NOMO-1 treated with DMSO at 0.1 percent for 48 hours (cell line): ENCODE results near the gene LGALS7.
"Not testable (repeated sequence)": the region's sequence is repeated elsewhere in the genome, so short reads cannot be mapped to it uniquely, and the experiment has no call there.

Experiments
- DNase-seq: peaks from one replicate; lab custom pipeline; 2025; ENCODE audit not compliant: unreplicated experiment; lab: John Stamatoyannopoulos, UW

The LGALS7 gene

DNA sequence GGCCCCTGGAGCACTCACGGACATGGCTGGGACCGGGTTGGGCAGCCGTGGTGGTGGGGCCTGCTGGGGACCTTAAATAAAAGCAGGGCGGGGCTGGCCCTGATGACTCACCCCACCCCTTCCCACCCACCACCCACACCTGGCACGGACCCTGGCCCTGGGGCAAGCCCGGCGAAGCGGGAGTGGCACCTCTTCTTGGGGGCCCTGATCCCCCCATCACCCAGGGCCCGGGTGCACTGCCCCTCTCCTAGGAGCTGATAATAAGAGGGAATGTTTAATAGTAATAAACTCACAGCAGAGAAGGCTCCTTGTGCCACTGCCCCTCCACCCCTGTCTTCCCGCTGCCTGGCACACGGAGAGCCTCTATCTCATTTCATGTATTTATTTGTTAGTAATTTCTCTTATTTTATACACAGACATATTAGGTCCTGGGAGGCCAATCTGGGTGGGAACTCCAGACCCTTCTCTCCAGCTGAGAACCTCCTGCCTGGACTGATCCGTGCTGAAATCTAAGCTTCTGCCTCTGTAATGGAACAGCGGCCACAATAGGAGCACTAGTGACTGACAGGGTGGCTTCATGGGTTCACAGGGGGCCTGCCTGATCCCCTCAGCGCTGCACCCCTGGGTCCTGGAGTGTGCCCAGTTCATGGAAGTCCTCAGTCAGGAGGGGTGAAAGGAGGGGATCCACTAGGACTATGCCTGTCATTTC, at the start of gene LGALS7:
Gene LGALS7 (minus strand): TSS at position 49 of the 709 bp plus-strand sequence. CDS start 25 bp downstream, at position 24.
- no peak for DNase-seq

DNA sequence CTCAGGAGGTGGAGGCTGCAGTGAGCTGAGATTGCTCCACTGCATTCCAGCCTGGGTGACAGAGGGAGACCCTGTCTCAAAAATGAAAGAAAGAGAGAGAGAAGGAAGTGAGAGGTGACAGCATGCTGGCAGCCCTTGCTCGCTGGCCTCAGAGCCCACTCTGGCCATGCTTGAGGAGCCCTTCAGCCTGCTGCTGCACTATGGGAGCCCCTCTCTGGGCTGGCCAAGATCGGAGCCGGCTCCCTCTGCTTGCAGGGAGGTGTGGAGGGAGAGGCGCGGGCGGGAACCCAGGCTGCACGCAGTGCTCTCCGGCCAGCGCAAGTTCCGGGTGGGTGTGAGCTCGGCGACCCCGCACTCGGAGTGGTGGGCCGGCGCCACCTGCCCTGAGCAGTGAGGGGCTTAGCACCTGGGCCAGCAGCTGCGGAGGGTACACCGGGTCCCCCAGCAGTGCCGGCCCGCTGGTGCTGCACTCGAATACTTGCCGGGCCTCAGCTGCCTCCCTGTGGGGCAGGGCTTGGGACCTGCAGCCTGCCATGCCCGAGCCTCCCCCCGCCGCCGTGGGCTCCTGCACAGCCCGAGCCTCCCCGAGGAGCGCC, 48.0 kb upstream of the LGALS7 start:
- DNase-seq = not testable (repeated sequence)

DNA sequence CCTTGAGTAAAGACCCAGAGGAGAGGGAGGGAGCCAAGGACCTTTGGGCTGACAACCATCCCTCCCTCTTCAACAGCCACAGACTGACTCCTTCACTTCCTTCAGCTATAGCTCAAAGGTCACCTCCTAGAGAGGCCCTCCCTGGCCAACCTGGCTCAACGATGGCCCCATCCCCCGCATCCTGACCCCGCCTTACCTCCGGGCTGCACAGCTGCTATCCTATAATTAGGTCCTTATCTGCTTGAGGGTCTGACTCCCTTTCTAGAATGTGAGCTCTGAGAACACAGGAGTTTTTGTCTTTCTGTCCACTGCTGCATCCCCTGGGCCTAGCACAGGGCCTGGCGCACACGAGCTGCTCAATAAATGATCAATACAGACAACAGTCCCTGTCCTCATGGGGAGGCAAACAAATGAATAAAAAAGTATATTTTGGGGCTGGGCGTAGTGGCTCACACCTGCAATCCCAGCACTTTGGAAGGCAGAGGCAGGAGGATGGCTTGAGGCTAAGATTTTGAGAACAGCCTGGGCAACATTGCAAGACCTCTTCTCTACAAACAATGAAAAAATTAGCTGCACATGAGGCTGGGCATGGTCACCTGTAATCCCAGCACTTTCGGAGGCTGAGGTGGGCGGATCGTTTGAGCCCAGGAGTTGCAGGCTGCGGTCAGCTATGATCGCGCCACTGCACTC, 46.1 kb upstream of the LGALS7 start:
- no peak for DNase-seq

DNA sequence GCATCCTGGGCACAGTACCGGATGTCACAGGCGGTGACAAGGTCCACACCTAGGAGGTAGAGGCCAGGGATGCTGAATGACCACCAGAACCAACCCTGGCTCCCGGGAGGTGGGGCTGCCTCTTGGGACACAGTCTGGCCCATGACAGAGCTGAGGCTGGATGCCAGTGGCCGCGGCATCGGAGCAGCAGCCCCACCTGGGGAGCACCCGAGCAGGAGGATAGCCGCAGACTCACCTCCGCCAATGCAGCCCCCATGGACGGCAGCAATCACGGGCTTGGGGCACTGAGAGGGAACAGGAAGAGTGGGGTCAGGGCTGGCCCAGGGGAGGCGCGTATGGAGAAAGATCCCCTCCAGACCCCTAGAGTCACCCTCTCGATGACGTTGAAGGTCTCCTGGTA, 43.8 kb upstream of the LGALS7 start:
- DNase-seq = no peak

GRCh38 chr19:38816131-38816750, 42.9 kb upstream of the LGALS7 start:
- no peak for DNase-seq

DNA sequence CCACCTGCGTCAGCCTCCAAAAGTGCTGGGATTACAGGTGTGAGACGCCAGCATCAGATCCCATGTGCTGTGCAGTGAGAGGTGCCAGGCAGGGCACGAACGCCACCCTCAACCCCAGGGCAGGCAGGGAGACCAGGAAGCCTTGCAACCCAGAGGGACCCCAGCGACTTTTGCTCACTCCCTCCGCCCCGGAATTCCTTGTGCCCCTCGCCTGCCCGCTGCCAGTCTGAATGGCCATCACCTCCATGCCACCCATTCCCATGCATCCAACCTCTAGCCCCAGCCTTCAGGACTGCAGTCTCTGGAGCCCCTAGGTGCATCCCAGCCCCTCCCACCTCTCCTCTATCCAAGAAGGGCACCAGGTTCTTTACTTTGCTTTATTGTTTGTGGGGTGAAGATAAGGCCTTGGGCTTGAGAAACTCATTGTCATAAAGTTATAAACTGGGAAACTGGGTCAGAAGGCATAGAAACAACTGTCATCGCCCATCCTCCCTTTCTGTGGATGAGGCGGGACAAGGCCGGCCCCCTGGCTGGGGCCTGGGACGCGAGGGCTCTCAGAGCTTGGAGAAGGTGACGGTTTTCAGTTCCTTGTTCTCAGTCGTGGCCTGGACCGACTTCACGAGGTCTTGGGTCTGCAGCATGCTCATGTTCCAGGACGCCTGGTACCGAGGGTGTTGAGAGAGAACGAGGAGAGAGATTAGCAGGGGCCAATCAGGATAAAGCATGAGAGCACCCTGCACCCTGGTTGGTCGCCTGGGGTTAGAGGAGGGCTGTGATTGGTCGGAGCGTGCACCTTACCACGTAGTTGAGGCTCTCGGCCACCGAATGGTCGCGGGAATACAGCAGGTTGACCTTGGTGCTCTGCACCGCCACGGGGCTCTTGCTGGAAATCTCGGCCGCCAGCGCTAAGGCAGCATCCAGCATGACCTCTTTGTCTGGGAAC, 42.0 kb upstream of the LGALS7 start:
- no peak for DNase-seq

- DNase-seq = not testable (repeated sequence)
Measured at GRCh38 chr19:38813932-38814331, 40.6 kb upstream of the LGALS7 start.

- no peak for DNase-seq
Measured at GRCh38 chr19:38813323-38813722, 40.0 kb upstream of the LGALS7 start.

GRCh38 chr19:38812841-38813320, 39.6 kb upstream of the LGALS7 start, which contains the start of gene LGALS4:
TSS of gene LGALS4 (minus strand) at chr19:38812945. CDS start at chr19:38812886, 59 bp downstream.
- no peak for DNase-seq

- DNase-seq = no peak
Measured at GRCh38 chr19:38812009-38812840, 38.9 kb upstream of the LGALS7 start.

- no peak for DNase-seq
Measured at GRCh38 chr19:38809592-38810252, 36.4 kb upstream of the LGALS7 start.

DNA sequence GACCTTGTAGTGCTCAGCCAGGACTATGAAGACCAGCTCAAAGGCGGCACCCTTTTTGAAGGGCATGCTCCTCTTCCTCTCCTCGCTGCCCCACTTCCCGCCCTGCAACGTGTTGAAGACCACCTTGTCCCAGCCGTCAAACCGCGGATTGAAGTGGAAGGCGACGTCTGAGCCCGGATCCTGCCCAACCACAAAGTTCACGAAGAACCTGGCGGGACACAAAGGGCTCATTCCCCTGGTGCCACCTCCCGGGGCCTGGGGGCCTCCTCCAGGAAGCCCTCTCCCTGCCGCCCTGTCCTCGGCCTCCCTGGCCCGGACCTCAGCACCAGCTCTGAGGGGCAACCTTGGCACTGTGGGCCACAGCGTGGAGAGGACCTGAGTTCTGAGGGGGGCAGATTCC, 35.4 kb upstream of the LGALS7 start:
- no peak for DNase-seq

- not testable (repeated sequence) for DNase-seq
Measured at GRCh38 chr19:38807374-38808098, 34.2 kb upstream of the LGALS7 start.

DNA sequence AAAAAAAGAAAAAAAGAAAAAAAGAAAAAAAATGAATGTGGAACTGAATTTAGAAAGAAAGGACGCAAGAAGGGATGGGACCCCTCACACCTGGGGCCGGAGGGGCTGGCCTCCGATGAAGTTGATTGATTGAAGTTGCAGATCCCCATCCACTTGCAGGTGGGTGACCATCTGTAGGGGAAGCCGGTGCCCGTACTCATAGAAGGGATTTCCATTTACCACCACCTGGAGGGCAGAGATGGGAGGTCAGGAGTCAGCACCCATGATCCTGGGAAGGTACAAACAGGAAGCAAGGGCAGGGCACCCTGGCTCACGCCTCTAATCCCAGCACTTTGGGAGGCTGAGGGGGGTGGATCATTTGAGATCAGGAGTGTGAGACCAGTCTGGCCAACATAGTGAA, 33.1 kb upstream of the LGALS7 start:
- no peak for DNase-seq

DNA sequence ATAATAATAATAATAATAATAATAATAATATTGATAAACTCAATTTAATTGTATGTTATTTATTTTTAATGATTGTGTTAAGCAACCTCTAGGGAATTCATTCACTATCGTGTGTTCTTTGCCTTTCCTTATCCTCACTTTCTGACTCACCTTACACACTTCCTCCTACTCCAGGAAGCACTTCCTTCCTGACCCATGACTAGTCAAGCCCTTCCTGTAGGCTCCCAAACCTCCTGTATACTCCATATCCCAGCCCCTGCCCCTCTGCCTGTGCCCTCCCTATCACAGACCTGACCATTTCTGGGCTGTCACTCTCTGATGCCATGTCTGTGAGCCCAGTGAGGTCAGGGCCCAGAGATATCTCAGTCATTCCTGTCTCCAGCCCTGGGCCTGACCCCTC, 31.9 kb upstream of the LGALS7 start:
- DNase-seq = no peak

DNA sequence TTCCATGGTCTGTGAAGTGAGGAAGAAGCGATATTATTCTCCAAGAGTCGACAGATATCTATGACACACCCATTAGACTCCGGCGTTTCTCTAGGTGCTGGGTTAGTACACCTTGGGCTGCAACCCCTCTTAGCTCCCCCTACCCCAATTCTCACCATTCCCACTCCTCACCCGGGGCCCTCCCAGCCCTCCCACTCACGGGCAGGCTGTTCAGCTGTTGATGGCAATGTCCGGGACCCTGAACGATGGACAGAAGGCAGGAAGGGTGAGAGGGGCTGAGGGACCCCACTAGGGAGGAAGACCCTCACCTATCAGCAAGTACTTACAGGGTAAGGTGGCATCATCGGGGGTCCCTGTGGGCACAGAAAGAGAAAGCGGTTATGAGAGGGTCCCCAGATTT, 30.2 kb upstream of the LGALS7 start:
- no peak for DNase-seq

DNA sequence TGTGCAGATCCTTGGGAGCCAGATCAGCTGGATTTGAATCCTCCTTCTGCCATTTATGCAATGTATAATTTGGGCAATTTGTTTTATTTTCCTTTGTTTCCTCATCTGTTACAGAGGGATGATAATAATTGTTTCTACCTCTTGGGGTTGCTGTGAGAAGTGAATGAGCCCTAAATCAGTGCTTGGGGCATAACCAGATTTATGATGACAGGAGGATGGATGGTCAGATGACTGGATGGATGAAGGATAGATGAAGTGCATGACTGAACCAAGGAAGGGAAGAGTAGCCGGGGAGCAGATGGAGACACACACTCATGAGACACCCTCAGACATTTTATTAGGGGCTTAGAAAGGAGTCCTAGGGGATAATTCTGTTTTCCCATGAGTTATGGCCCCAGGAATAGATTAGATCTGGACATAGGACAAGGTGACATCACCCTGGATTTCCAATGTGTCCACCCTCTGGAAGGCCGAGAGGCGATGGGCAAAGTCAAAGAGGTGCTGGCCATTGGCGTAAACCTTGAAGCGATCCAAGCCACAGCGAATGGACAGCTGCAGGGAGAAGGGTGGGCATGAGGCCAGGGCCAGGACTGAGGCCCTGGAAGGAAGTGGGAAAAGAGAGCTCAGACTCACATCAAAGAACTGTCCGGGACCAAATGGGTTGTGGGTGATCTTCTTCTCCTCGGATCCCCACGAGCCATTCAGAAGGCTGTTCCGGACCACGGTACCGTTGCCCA, 28.2 kb upstream of the LGALS7 start:
- DNase-seq = no peak
